HG03558 (cell line): Measurements from ENCODE around the gene SULT1C3.
"Not testable (repeated sequence)": the region's sequence is repeated elsewhere in the genome, so short reads cannot be mapped to it uniquely, and the experiment has no call there.

Experiments
- ATAC-seq: cut with Tn5 transposase; IDR thresholded peaks from one replicate; pipeline ENCODE4 v1.9.1; 2021; ENCODE audit warnings: moderate number of reproducible peaks; ENCODE audit not compliant: unreplicated experiment; ENCODE audit errors: extremely low read depth

SULT1C3 gene

DNA sequence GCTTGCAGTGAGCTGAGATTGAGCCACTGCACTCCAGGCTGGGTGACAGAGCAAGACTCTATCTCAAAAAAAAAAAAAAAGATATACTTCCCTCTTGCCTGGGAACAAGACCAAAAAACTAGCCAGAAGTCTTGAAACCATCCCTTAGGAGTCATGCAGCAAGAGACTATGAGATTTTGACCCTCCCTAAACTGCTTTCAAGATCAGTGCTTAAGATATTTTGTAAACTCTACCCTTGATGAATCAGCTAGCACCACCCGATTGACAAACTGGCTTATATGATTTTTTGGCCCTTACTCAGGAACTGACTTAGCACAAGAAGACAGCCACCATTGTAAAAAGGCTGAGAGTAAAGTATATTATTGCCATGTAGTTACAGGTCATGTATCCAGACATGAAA is 3.8 kb downstream of the SULT1C3 start:
- no peak for ATAC-seq

GRCh38 chr2:108244667-108245414 is 5.1 kb downstream of the SULT1C3 start:
- no peak for ATAC-seq

- no peak for ATAC-seq
Observed at GRCh38 chr2:108253106-108253505, 13.3 kb downstream of the SULT1C3 start.

GRCh38 chr2:108257757-108258331 is 18.1 kb downstream of the SULT1C3 start:
- no peak for ATAC-seq

- ATAC-seq: no peak
Observed at GRCh38 chr2:108260773-108261172, 21.0 kb downstream of the SULT1C3 start.

DNA sequence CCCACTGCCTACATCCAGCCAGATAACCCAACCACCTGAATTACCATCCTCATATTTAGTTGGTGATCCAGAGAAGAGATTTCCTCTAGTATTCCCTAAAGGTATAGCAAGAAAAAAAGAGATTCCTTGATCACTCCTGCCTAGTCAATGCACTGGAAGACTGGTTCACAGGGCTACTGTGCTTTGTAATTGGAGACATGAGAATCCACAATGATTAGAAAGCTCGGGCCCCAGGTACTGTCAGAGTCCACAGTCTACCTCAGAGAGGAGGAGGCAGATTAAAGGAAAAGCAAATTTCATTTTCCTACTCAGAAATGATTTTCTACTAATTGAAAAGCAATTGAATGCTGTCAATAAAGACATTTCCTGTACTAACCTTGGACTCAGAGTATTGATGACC is 22.3 kb downstream of the SULT1C3 start:
- no peak for ATAC-seq

GRCh38 chr2:108263401-108263800 is 23.6 kb downstream of the SULT1C3 start:
- no peak for ATAC-seq

DNA sequence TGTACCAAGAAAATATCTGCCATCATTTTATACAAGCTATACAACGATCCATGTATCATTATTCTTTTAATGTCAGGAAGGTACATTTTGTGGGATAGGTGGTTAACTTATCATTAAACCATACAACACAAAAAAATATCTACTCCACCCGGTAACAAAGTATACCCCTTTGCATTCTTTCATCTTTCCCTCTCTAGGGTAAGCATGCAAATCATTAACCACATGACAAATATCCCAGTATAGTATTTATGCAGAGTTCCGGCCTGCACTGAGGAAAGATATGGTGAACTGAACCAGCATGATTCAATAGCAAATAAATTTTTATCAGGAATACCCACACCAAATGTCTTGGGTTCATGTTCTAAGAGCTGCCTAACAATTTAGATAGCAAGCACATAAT is 26.4 kb downstream of the SULT1C3 start:
- no peak for ATAC-seq

DNA sequence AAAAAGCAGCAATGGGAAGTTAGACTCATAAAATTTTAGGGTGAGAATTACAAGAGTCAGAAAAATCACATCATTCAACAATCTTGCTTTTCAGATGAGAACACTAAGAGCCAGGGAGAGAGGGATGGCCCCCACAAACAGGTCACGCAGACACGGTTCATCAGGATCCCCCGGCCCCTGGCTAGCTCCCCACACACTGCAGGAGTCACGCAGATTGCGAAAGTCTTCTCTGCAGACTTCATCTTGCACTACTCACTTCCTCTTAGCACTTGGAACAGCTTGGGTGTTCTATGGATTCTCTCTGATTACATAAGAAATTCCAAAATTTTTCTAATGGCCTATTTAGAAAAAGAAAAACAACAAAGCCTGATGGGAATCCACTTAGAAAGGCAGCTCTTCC is 27.3 kb downstream of the SULT1C3 start:
- no peak for ATAC-seq

GRCh38 chr2:108268001-108268400 is 28.2 kb downstream of the SULT1C3 start:
- no peak for ATAC-seq

GRCh38 chr2:108270346-108270745 is 30.6 kb downstream of the SULT1C3 start:
- no peak for ATAC-seq

DNA sequence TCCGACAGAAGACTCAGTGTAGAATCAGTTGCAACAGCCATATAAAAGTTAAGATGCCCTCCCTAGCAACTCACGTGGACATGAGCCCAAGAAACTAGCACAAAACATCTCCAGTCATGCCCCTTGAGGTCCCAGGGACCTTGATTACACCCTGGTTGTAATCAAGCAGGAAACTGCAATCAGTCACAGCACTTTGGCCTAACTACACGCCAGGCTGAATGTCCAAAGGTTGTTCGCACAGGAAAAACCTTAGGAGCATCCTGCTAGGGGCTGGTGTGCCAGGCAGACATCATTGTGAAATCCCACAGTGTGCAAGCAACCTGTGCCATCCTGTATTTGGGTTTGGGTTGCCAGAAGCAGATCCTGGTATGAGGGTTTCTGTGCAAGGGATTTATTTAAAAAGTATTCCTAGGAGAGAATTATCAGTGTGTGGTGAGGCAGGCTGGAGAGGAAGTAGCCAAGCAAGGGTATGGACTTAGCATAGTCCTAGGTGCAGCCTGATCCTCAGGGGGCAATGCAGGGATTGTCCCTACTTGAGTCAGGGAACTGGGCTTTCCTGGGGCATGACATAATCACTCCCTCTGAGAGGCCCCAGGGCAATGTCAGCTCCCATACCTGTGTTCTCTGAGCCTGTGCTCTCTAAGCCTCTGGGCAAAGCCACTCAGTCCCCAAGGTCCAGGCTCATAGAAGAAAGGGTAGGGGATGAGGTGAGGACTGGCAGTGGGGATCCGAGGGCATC is 31.2 kb downstream of the SULT1C3 start:
- no peak for ATAC-seq

DNA sequence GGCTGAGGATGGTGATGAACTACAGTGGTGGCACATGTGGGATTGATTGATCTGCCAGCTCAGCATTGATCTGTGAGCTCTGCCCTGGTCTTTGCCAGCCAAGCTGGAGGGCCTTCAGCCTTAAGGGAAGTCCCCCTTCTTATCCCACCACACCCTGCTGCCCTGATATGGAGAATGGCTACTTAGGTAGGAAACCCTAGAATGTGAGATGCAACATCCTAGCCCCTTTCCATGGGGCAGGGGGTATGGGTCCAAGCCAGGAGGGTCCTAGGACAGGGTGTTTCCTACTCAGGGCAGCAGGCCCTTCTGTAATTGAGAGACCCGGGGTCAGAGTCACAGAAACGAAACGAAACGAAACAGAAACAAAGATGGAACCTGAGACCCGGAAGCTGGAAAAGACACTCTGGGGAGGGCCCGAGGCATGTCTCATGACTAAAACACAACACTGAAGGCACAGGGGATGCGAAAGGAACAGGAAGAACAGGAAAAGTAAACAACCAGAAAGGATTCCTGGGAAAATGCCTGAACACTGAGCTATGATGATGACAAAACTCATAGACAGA is 32.0 kb downstream of the SULT1C3 start:
- no peak for ATAC-seq

- no peak for ATAC-seq
Observed at GRCh38 chr2:108278631-108279030, 38.9 kb downstream of the SULT1C3 start.

DNA sequence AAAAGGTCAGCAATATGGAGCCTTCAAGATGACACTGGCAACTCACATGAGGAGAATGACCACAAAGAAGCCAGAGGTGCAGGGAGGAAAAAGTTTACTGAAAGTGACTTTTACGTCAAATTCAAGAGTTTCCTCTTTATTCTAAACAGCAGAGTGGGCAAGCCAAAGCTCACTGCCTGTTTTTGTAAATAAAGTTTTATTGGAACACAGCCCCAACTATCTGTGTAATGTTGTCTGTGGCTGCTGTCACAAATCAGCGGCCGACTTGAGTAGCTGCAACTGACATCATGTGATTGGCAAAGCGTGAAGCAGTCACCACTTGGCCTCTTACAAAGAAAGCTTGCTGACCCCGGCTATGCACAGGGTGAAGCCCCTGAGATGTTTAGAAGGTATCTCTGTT is 39.7 kb downstream of the SULT1C3 start:
- no peak for ATAC-seq

GRCh38 chr2:108280466-108280865 is 40.7 kb downstream of the SULT1C3 start:
- no peak for ATAC-seq

DNA sequence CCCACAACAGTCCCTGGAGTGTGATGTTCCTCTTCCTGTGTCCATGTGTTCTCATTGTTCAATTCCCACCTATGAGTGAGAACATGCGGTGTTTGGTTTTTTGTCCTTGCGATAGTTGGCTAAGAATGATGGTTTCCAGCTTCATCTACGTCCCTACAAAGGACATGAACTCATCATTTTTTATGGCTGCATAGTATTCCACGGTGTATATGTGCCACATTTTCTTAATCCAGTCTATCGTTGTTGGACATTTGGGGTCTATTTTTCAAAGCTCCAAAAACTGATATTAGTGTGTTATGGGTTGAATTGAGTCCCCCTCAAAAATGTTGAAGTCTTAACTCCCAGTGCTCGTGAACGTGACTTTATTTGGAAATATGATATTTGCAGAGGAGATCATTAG is 44.8 kb downstream of the SULT1C3 start:
- ATAC-seq: not testable (repeated sequence)

GRCh38 chr2:108285616-108286015 is 45.8 kb downstream of the SULT1C3 start:
- no peak for ATAC-seq

DNA sequence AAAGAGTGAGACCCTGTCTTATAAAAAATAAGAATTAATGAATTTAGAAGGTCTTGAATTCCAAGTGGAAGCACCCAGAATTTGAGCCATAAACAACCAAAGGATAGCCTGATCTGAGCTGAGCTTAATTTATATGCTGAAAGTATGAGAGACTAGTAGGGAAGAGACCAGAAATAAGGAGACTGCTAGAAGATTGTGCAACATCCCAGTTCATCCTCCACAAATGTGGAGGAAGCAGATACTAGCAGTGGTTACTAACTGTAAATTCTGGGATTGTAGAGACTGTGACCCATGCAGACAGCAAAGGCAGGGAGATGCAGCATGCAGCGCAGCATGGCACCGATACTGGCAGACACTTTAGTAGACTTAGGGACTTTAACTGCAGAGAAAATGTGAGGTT is 47.4 kb downstream of the SULT1C3 start:
- ATAC-seq: no peak

DNA sequence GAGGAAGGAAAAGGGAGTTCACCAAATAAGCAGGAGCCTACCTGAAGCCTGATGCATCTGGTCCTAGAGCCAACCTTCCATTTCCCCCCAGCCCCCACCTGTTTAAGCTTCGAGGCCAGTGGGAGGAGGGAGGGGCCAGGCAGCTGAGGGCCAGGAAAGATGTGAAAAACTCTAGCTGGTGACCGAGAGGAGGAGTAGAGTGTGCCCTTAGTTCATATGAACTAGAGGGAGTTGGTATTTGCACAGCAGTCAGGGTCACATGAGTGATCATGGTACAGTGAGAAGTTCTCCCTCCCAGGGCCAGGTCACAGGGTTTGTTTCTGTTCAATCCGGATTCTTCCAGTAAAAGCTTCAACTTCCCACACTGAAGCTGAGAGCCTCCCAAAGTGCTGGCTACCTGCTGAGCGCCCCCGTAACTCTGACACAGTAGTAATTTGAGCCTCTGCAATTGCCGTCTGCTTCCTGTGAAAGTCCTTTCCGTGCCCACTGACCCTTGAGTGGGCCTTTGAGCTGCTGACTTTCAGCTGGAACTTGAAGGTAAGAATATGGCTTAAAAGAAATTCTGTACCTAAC is 48.9 kb downstream of the SULT1C3 start, which contains the start of gene SULT1C2:
Gene SULT1C2 (plus strand): TSS at position 362 of the 573 bp plus-strand sequence. CDS start 4,773 bp downstream, outside the sequence.
- ATAC-seq: no peak

GRCh38 chr2:108293850-108294249 is 54.1 kb downstream of the SULT1C3 start:
- ATAC-seq: no peak
